OCI-LY1 (cell line): ENCODE measurements around the gene HDAC9.

Experiments
- EZH2 ChIP-seq: fragments of 200-600 bp; sonication (generic), shearing (Covaris generic); IDR thresholded peaks from 2 replicates; pipeline ENCODE4 v1.8.0; 2017; ENCODE audit warnings: borderline replicate concordance, mixed run types, mild to moderate bottlenecking, antibody characterized with exemption, low read length, moderate library complexity, mixed read lengths
- TF ChIP-seq, protein P1 (sequence below): fragments of 200-600 bp; sonication (generic), shearing (Covaris generic); IDR thresholded peaks from 2 replicates; pipeline ENCODE4 v1.5.1; 2017; ENCODE audit warnings: mild to moderate bottlenecking, antibody characterized with exemption, low read length, moderate library complexity, mixed read lengths

DNA sequence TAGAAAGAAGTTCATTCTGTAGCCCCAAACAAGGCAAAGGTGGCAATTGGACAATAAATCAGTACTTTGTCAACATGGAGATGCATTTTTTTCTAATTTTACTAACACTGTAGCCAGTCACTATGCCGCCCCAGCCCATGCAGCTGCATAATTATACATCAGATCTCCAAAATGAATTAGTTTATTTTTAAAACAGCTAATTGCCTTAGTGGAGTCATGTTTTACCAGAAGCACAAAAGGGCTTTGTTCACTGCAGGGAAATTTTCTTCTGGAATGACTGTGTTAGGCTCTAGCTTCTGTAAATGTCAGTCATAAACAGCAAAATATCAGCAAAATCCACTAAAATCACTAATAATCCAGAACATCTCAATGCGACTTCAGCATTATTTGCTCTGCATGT, 20.1 kb upstream of the HDAC9 start:
- TF ChIP-seq, protein P1, sequence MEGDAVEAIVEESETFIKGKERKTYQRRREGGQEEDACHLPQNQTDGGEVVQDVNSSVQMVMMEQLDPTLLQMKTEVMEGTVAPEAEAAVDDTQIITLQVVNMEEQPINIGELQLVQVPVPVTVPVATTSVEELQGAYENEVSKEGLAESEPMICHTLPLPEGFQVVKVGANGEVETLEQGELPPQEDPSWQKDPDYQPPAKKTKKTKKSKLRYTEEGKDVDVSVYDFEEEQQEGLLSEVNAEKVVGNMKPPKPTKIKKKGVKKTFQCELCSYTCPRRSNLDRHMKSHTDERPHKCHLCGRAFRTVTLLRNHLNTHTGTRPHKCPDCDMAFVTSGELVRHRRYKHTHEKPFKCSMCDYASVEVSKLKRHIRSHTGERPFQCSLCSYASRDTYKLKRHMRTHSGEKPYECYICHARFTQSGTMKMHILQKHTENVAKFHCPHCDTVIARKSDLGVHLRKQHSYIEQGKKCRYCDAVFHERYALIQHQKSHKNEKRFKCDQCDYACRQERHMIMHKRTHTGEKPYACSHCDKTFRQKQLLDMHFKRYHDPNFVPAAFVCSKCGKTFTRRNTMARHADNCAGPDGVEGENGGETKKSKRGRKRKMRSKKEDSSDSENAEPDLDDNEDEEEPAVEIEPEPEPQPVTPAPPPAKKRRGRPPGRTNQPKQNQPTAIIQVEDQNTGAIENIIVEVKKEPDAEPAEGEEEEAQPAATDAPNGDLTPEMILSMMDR: no peak
- no peak for TF ChIP-seq EZH2
